Measurements from ENCODE around the gene PKD1L1.

PKD1L1 gene

DNA sequence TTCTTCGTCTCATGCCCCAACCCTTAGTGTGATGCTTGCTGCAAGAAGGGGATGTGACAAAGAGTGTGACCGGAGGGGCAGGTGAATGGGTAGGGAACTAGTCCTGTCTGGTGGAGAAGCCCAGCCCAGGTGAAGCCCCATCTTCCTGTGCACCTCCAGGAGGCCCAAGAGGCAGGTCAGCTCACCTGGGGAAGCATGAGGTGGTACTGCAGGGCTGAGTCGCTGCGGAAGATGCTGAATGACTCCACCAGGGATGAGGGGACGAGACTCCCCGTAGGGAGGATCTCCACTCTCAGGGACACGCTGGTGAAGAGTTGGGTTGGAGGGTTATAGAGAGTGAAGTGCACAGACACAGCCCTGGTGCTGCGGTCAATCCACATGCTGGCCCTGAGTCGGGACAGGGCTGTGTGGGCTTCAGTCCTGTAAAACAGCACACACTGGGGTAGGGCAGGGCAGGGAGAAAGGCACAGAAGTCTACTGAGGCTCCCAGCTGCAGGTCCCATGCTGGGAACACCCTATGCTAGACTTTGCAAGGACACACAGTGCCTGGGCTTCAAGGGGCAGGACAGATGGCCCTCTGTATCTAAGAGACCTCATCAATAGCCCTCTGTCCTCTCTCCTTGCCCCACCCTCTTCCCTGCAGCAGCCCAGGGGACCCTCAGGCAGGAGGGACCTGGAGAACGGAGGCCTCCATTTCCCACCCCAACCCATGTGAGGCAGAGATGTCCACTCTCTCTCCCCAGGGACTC is 136.5 kb downstream of the PKD1L1 start:
- H3K36me3 ChIP-seq (ENCODE audit: control insufficient read depth, insufficient read depth, low read length, severe bottlenecking), result no peaks in the 10 kb centered on the region
- no peak overlapping the region for H3K4me3 ChIP-seq (ENCODE audit: low read length)
- H3K4me1 ChIP-seq (ENCODE audit: control insufficient read depth, insufficient read depth, low read length), result peaks cover 4% of the 10 kb centered on the region
- H3K27me3 ChIP-seq (replicated peaks; ENCODE audit: control insufficient read depth, insufficient read depth, low read length), result peaks cover 3% of the 10 kb centered on the region
- no peaks in the 10 kb centered on the region for H3K9me3 ChIP-seq (ENCODE audit: control insufficient read depth, low read length)
- H3K9ac ChIP-seq (ENCODE audit: low read length), result no peak overlapping the region
- DNase-seq (ENCODE audit: low read depth), result no peak

DNA sequence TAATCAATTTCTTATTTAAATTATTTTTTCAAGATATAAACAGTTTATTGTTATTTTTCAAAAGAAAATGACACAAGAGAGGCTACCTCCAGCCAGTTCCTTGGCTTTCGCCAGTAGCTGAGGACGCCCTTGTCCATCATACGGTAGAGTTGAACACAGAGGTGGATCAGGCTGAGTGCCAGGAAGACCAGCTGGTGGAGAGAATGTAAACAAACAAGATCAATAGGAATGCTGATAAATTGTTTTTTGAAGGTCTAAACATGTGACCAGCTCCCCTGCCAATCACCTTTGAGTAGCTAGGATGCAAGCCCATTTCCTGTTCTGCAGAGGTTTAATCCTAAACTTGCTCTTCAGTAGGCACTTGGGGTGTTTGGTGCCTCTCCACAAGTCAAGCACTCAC is 138.9 kb downstream of the PKD1L1 start:
- Histone ChIP-seq H3K9me3 (ENCODE audit: control insufficient read depth, low read length) (no peaks in the 10 kb centered on the region), H3K27me3 (replicated peaks; ENCODE audit: control insufficient read depth, insufficient read depth, low read length) (peaks cover 3% of the 10 kb centered on the region), H3K4me1 (ENCODE audit: control insufficient read depth, insufficient read depth, low read length) (peaks cover 9% of the 10 kb centered on the region), H3K4me3 (ENCODE audit: low read length) (no peak overlapping the region), H3K36me3 (ENCODE audit: control insufficient read depth, insufficient read depth, low read length, severe bottlenecking) (no peaks in the 10 kb centered on the region), H3K9ac (ENCODE audit: low read length) (no peak overlapping the region)
- DNase-seq (ENCODE audit: low read depth), result no peak

DNA sequence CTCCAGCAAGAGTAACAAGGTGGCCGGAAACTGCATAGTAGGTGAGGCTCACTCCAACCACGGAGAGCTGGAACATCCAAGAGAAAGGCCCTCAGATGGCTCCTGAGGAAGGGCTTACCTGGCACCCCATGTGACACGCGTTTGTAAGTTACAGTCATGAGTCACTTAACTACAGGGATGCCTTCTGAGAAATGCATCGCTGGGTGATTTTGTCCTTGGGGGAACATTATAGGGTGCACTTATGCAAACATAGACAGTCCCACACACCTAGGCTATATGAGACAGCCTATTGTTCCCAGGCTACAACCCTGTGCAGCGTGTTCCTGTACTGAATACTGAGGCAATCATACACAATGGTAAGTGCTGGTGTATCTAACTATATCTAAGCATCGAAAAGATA is 139.9 kb downstream of the PKD1L1 start:
- no peak for DNase-seq (ENCODE audit: low read depth)
- H3K4me3 ChIP-seq (ENCODE audit: low read length), result no peak overlapping the region
- H3K27me3 ChIP-seq (replicated peaks; ENCODE audit: control insufficient read depth, insufficient read depth, low read length), result peaks cover 3% of the 10 kb centered on the region
- no peak overlapping the region for H3K9ac ChIP-seq (ENCODE audit: low read length)
- no peaks in the 10 kb centered on the region for H3K9me3 ChIP-seq (ENCODE audit: control insufficient read depth, low read length)
- peaks cover 9% of the 10 kb centered on the region for H3K4me1 ChIP-seq (ENCODE audit: control insufficient read depth, insufficient read depth, low read length)
- no peaks in the 10 kb centered on the region for H3K36me3 ChIP-seq (ENCODE audit: control insufficient read depth, insufficient read depth, low read length, severe bottlenecking)

DNA sequence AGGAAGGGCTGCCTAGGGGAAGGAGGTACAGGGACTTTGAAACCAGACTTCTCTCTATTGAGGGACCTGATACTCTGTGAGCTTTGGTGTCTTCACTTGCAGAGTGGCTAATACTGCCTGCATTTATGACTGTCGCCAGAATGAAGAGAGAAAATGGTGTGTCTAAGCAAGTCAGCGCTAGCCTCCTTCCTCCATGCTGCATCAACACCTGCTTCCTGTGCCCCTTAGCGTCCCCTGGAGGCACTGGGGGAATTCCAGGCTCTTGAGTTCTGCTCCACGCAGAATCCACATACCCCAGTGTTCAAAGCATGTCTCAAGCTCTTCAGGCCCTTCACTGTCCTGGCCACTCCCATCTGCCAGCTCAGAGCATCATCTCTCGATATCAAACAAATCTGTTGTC is 140.5 kb downstream of the PKD1L1 start:
- H3K4me3 ChIP-seq (ENCODE audit: low read length), result no peak overlapping the region
- no peaks in the 10 kb centered on the region for H3K36me3 ChIP-seq (ENCODE audit: control insufficient read depth, insufficient read depth, low read length, severe bottlenecking)
- no peak overlapping the region for H3K9ac ChIP-seq (ENCODE audit: low read length)
- DNase-seq (ENCODE audit: low read depth), result no peak
- no peaks in the 10 kb centered on the region for H3K9me3 ChIP-seq (ENCODE audit: control insufficient read depth, low read length)
- peaks cover 3% of the 10 kb centered on the region for H3K27me3 ChIP-seq (replicated peaks; ENCODE audit: control insufficient read depth, insufficient read depth, low read length)
- H3K4me1 ChIP-seq (ENCODE audit: control insufficient read depth, insufficient read depth, low read length), result peaks cover 9% of the 10 kb centered on the region

DNA sequence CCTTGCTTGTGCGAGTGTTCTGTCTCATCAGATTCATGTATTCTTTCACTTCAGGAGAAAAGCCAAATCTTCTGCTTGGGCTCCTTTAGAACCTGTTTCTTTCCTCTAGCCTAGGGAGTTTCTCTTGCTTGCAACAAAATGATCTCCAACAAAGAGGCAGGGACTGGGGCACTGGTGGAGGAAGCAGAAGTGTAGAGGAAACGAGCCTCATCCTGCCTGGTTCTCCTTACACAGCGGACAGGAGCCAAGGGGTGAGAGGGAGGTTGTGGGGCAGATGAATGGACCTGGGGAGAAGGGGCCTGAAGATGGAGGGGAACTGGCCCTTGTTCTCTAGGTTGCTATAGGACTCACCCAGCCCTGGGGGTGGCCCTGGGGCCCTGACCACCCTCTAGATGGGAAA is 141.1 kb downstream of the PKD1L1 start:
- Histone ChIP-seq H3K4me1 (ENCODE audit: control insufficient read depth, insufficient read depth, low read length) (peaks cover 9% of the 10 kb centered on the region), H3K9me3 (ENCODE audit: control insufficient read depth, low read length) (no peaks in the 10 kb centered on the region), H3K4me3 (ENCODE audit: low read length) (no peak overlapping the region), H3K9ac (ENCODE audit: low read length) (no peak overlapping the region), H3K36me3 (ENCODE audit: control insufficient read depth, insufficient read depth, low read length, severe bottlenecking) (no peaks in the 10 kb centered on the region), H3K27me3 (replicated peaks; ENCODE audit: control insufficient read depth, insufficient read depth, low read length) (peaks cover 3% of the 10 kb centered on the region)
- no peak for DNase-seq (ENCODE audit: low read depth)

DNA sequence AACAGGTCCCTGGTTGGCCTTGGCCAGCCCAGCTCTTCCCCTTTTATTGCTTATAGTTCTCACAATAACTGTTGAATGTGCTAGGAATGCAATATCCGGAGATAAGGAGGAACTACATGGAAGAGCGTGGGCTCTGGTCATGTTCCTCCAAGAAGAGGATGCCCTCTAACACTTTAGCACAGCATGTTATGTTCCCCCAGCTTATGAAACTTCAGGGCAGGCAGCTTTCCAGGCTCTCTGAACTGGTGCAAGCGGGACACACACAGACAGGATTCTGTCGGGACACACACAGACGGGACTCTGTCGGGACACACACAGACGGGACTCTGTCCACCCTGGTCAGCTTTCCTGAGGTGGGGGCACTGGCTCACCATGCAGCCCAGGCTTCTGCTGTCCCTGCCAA is 141.6 kb downstream of the PKD1L1 start:
- Histone ChIP-seq H3K9ac (ENCODE audit: low read length) (no peak overlapping the region), H3K4me3 (ENCODE audit: low read length) (no peak overlapping the region), H3K36me3 (ENCODE audit: control insufficient read depth, insufficient read depth, low read length, severe bottlenecking) (no peaks in the 10 kb centered on the region), H3K4me1 (ENCODE audit: control insufficient read depth, insufficient read depth, low read length) (peaks cover 9% of the 10 kb centered on the region), H3K27me3 (replicated peaks; ENCODE audit: control insufficient read depth, insufficient read depth, low read length) (peaks cover 3% of the 10 kb centered on the region), H3K9me3 (ENCODE audit: control insufficient read depth, low read length) (no peaks in the 10 kb centered on the region)
- DNase-seq (ENCODE audit: low read depth), result no peak

DNA sequence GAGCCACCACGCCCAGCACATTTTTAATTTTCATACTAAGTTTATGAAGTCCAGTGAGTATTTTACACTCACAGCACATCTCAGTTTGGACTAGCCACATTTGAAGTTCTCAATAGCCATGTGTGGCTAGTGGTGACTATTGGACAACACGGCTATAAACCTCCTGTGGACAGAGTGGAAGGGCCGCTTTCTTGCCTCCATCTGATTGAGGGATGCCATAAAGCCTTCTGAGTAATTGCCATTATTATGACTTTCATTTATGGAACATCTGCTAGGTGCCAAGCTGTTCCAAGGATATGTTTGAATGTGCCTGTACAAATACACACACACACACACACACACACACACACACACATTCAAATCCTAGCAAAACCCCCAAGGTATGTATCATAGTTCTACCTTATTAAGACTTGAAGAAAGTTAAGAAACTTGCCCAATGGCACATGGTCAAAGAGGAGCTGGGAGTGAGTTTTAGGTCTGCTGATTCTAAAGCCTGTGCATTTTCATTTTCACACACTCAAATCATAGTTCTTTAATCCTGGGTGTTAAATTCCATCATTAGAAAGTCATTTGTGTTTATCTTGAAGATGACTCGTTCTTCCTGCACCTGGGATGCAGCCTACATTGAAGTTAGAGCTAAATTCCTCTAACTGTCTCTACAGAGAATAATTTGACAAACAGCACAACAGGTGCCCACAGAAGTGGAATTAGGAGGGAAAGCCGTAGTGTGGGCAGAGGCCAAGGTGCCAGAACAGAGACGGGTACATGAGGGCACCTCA is 143.3 kb downstream of the PKD1L1 start:
- no peaks in the 10 kb centered on the region for H3K36me3 ChIP-seq (ENCODE audit: control insufficient read depth, insufficient read depth, low read length, severe bottlenecking)
- no peaks in the 10 kb centered on the region for H3K9me3 ChIP-seq (ENCODE audit: control insufficient read depth, low read length)
- H3K9ac ChIP-seq (ENCODE audit: low read length), result no peak overlapping the region
- DNase-seq (ENCODE audit: low read depth), result no peak
- H3K4me1 ChIP-seq (ENCODE audit: control insufficient read depth, insufficient read depth, low read length), result peaks cover 9% of the 10 kb centered on the region
- peaks cover 3% of the 10 kb centered on the region for H3K27me3 ChIP-seq (replicated peaks; ENCODE audit: control insufficient read depth, insufficient read depth, low read length)
- no peak overlapping the region for H3K4me3 ChIP-seq (ENCODE audit: low read length)

DNA sequence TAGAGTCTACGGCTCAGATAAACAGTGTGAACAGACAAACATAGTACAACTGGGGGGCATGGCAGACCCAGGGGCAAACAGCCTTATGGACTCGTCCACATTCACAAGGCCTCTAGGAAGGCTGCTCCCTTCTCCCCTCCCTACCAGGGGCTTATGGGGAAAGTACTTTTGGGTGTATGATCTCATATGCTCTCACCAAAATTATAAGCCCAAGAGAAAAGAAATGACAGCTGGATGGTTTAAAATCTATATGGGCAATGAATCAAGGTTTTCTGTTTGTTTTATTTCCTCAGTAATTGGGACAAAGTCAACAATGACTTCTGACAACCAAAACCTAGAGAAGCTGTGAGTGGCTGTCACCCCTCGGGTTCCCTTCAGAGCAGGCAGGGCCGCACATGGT is 144.4 kb downstream of the PKD1L1 start:
- Histone ChIP-seq H3K9me3 (ENCODE audit: control insufficient read depth, low read length) (no peaks in the 10 kb centered on the region), H3K27me3 (replicated peaks; ENCODE audit: control insufficient read depth, insufficient read depth, low read length) (peaks cover 3% of the 10 kb centered on the region), H3K4me1 (ENCODE audit: control insufficient read depth, insufficient read depth, low read length) (peaks cover 9% of the 10 kb centered on the region), H3K36me3 (ENCODE audit: control insufficient read depth, insufficient read depth, low read length, severe bottlenecking) (no peaks in the 10 kb centered on the region), H3K4me3 (ENCODE audit: low read length) (no peak overlapping the region), H3K9ac (ENCODE audit: low read length) (no peak overlapping the region)
- no peak for DNase-seq (ENCODE audit: low read depth)

DNA sequence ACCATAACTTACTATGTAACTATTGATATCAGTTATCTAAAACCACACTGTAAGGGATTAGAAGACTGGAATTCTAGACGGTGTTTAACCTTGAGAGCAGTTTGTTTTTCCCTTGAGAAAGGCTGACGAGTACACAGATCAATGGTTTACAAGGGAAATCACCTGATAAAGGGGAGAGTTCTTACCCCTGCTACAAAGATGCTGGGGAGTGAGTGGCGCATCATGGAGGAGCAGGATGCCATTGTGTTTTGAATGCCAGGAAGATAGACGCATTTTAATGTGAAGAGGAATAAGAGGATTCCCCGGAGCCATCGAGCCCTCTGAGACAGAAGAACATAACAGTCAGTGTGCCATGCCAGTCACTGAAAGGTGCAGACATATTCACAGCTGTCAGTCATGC is 145.2 kb downstream of the PKD1L1 start:
- no peaks in the 10 kb centered on the region for H3K9me3 ChIP-seq (ENCODE audit: control insufficient read depth, low read length)
- H3K4me1 ChIP-seq (ENCODE audit: control insufficient read depth, insufficient read depth, low read length), result peaks cover 9% of the 10 kb centered on the region
- no peaks in the 10 kb centered on the region for H3K36me3 ChIP-seq (ENCODE audit: control insufficient read depth, insufficient read depth, low read length, severe bottlenecking)
- no peak overlapping the region for H3K4me3 ChIP-seq (ENCODE audit: low read length)
- no peak overlapping the region for H3K9ac ChIP-seq (ENCODE audit: low read length)
- no peak for DNase-seq (ENCODE audit: low read depth)
- H3K27me3 ChIP-seq (replicated peaks; ENCODE audit: control insufficient read depth, insufficient read depth, low read length), result peaks cover 3% of the 10 kb centered on the region

DNA sequence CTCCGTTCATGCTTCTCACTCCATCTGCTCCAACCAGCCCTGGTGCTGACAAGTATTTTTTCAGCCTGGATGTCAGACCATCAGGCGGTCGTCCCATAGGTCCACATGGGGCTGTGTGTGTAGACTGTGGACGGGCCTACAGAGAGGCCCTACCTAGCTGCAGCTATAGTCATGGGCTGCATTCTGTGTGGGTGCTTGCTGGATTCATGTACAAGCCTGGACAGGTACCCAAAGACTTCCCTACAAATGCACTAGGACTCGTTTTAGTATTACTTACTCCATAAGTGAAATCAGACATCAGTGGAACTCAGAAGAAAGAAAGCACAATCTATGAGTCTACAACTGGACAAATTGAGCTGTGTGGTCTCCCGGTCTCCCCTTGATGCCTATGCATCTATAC is 146.8 kb downstream of the PKD1L1 start:
- H3K9me3 ChIP-seq (ENCODE audit: control insufficient read depth, low read length), result no peaks in the 10 kb centered on the region
- H3K4me1 ChIP-seq (ENCODE audit: control insufficient read depth, insufficient read depth, low read length), result peaks cover 2% of the 10 kb centered on the region
- H3K36me3 ChIP-seq (ENCODE audit: control insufficient read depth, insufficient read depth, low read length, severe bottlenecking), result no peaks in the 10 kb centered on the region
- DNase-seq (ENCODE audit: low read depth), result no peak
- H3K4me3 ChIP-seq (ENCODE audit: low read length), result no peak overlapping the region
- no peak overlapping the region for H3K9ac ChIP-seq (ENCODE audit: low read length)
- no peaks in the 10 kb centered on the region for H3K27me3 ChIP-seq (replicated peaks; ENCODE audit: control insufficient read depth, insufficient read depth, low read length)

DNA sequence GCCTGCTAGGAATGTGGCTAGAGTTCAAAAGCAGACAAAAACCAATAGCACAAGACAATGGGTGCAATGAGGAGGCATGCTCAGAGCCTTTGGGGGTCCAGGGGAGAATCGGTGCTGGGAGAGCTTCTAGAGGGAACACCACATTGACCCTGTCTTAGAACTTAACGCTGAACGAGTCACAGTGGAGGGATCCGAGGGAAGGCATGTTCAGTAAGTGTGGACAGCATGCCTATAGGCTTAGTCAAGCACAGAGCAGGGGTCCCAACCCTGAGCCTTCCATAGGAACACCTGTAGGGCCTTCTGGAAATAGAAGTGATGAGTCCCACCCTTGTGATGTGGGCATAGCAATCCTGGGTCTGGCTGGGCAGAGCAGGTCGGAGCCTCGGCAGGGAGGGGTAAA is 148.7 kb downstream of the PKD1L1 start:
- no peak for DNase-seq (ENCODE audit: low read depth)
- no peaks in the 10 kb centered on the region for H3K27me3 ChIP-seq (replicated peaks; ENCODE audit: control insufficient read depth, insufficient read depth, low read length)
- no peak overlapping the region for H3K4me3 ChIP-seq (ENCODE audit: low read length)
- H3K9ac ChIP-seq (ENCODE audit: low read length), result no peak overlapping the region
- no peaks in the 10 kb centered on the region for H3K36me3 ChIP-seq (ENCODE audit: control insufficient read depth, insufficient read depth, low read length, severe bottlenecking)
- H3K4me1 ChIP-seq (ENCODE audit: control insufficient read depth, insufficient read depth, low read length), result peaks cover 12% of the 10 kb centered on the region
- no peaks in the 10 kb centered on the region for H3K9me3 ChIP-seq (ENCODE audit: control insufficient read depth, low read length)
